ENCODE measurements around the gene NUMA1.

NUMA1 gene

GRCh38 chr11:72012091-72012630 is 68.2 kb downstream of the NUMA1 start:
- POLR2A ChIA-PET, result no interaction called here
- DNase-seq (ENCODE audit: extremely low spot score), result no peak
- CTCF ChIA-PET, result interaction anchor here (2.0 kb wide), 1 partner anchor 13 kb away, joined by 6 read pairs; no protein-coding TSS in a partner anchor
- TF ChIP-seq SUZ12 (IDR thresholded peaks at IDR 0.05), result no peak
- no peak for TF ChIP-seq NFRKB (IDR thresholded peaks at IDR 0.05)
- no peak for TF ChIP-seq ARNT (IDR thresholded peaks at IDR 0.05)
- TF ChIP-seq BHLHE40 (IDR thresholded peaks at IDR 0.05; ENCODE audit: borderline replicate concordance), result no peak
- no peak for TF ChIP-seq FOXA1 (IDR thresholded peaks at IDR 0.05)
- TF ChIP-seq CTBP1 (IDR thresholded peaks at IDR 0.05; ENCODE audit: borderline replicate concordance), result no peak
- TF ChIP-seq FOXK2 (IDR thresholded peaks at IDR 0.05), result no peak
- no peak for TF ChIP-seq L3MBTL2 (conservative IDR thresholded peaks at IDR 0.05)
- TF ChIP-seq FOXM1 (IDR thresholded peaks at IDR 0.05; ENCODE audit: borderline replicate concordance), result no peak
- TF ChIP-seq SP1 (IDR thresholded peaks at IDR 0.05), result no peak
- TF ChIP-seq PKNOX1 (IDR thresholded peaks at IDR 0.05), result no peak
- no peak for TF ChIP-seq TARDBP (IDR thresholded peaks at IDR 0.05)
- TF ChIP-seq LEF1 (IDR thresholded peaks at IDR 0.05; ENCODE audit: borderline replicate concordance), result no peak
- TF ChIP-seq ELF4 (IDR thresholded peaks at IDR 0.05), result no peak
- TF ChIP-seq ZNF384 (IDR thresholded peaks at IDR 0.05), result no peak
- no peak for TF ChIP-seq HDGF (IDR thresholded peaks at IDR 0.05; ENCODE audit: borderline replicate concordance)

- DNase-seq (ENCODE audit: extremely low spot score), result no peak
- POLR2A ChIA-PET, result no interaction called here
- no peak for TF ChIP-seq NFRKB (IDR thresholded peaks at IDR 0.05)
- no peak for TF ChIP-seq FOXK2 (IDR thresholded peaks at IDR 0.05)
- TF ChIP-seq LEF1 (IDR thresholded peaks at IDR 0.05; ENCODE audit: borderline replicate concordance), result no peak
- TF ChIP-seq ZNF384 (IDR thresholded peaks at IDR 0.05), result no peak
- TF ChIP-seq ELF4 (IDR thresholded peaks at IDR 0.05), result no peak
- TF ChIP-seq TARDBP (IDR thresholded peaks at IDR 0.05), result no peak
- CTCF ChIA-PET, result no interaction called here
Observed at GRCh38 chr11:72010529-72011233, 69.7 kb downstream of the NUMA1 start.

- no peak for DNase-seq (ENCODE audit: extremely low spot score)
- ChIA-PET CTCF (interaction anchor here (0.7 kb wide), 1 partner anchor 81 kb away, joined by 4 read pairs; no protein-coding TSS in a partner anchor), POLR2A (no interaction called here)
- TF ChIP-seq FOXA1 (IDR thresholded peaks at IDR 0.05), result no peak
- no peak for TF ChIP-seq HDGF (IDR thresholded peaks at IDR 0.05; ENCODE audit: borderline replicate concordance)
- TF ChIP-seq NFRKB (IDR thresholded peaks at IDR 0.05), result no peak
- TF ChIP-seq CTBP1 (IDR thresholded peaks at IDR 0.05; ENCODE audit: borderline replicate concordance), result no peak
- no peak for TF ChIP-seq ZNF384 (IDR thresholded peaks at IDR 0.05)
- TF ChIP-seq LEF1 (IDR thresholded peaks at IDR 0.05; ENCODE audit: borderline replicate concordance), result no peak
- no peak for TF ChIP-seq ARNT (IDR thresholded peaks at IDR 0.05)
Observed at GRCh38 chr11:72009156-72009555, 71.2 kb downstream of the NUMA1 start.

DNA sequence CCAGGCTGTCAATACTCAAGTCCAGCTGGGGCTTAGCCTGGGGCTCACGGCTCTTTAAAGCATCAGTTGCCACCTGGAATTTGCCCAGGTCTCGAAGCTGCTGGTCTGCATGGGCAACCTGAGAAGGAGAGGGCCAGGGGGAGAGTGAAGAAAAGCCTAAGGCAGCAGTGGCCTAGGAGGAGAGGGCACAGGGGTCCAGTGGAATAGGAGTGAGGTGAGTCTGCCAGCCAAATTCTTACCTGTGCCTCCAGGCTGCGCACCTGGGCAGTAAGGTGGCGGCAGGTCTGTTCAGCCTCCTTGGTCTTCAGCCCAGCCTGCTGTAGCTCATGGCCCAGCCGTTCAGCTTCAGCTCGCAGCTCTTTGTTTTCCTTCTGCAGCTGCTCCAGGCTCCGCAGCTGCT is 71.6 kb downstream of the NUMA1 start:
- CTCF ChIA-PET, result interaction anchor here (0.7 kb wide), 1 partner anchor 82 kb away, joined by 4 read pairs; no protein-coding TSS in a partner anchor
- POLR2A ChIA-PET, result no interaction called here
- DNase-seq (ENCODE audit: extremely low spot score), result no peak
- TF ChIP-seq PKNOX1 (IDR thresholded peaks at IDR 0.05) (no peak), HDGF (IDR thresholded peaks at IDR 0.05; ENCODE audit: borderline replicate concordance) (no peak), L3MBTL2 (conservative IDR thresholded peaks at IDR 0.05) (no peak), CTBP1 (IDR thresholded peaks at IDR 0.05; ENCODE audit: borderline replicate concordance) (no peak), FOXM1 (IDR thresholded peaks at IDR 0.05; ENCODE audit: borderline replicate concordance) (no peak), FOXK2 (IDR thresholded peaks at IDR 0.05) (no peak), LEF1 (IDR thresholded peaks at IDR 0.05; ENCODE audit: borderline replicate concordance) (no peak), NFRKB (IDR thresholded peaks at IDR 0.05) (no peak), TARDBP (IDR thresholded peaks at IDR 0.05) (no peak), ELF4 (IDR thresholded peaks at IDR 0.05) (no peak), SUZ12 (IDR thresholded peaks at IDR 0.05) (no peak), ARNT (IDR thresholded peaks at IDR 0.05) (no peak), FOXA1 (IDR thresholded peaks at IDR 0.05) (no peak), BHLHE40 (IDR thresholded peaks at IDR 0.05; ENCODE audit: borderline replicate concordance) (no peak), ZNF384 (IDR thresholded peaks at IDR 0.05) (no peak)

DNA sequence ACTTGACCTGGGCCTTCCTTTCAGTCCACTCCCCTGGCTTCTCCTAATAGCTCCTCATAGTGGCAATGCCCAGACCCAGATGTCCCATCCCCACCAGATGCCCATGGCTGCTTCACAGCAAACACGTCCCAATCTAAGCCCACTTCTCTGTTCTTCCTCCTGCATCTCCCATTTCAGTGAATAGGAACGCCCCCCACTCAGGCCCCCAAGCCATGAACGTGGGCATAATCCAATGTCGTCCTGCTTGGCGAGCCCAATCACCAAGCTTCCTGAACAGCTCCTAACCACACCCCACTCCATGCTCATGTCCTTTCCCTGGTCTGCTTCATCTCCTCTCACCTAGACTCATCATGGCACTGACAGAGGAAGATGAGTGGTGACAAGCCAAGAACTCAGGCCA is 72.8 kb downstream of the NUMA1 start:
- TF ChIP-seq FOXA1 (IDR thresholded peaks at IDR 0.05) (no peak), ZNF384 (IDR thresholded peaks at IDR 0.05) (no peak), ARNT (IDR thresholded peaks at IDR 0.05) (no peak), BHLHE40 (IDR thresholded peaks at IDR 0.05; ENCODE audit: borderline replicate concordance) (no peak), FOXM1 (IDR thresholded peaks at IDR 0.05; ENCODE audit: borderline replicate concordance) (no peak), HDGF (IDR thresholded peaks at IDR 0.05; ENCODE audit: borderline replicate concordance) (no peak), NFRKB (IDR thresholded peaks at IDR 0.05) (no peak), CTBP1 (IDR thresholded peaks at IDR 0.05; ENCODE audit: borderline replicate concordance) (no peak), TARDBP (IDR thresholded peaks at IDR 0.05) (no peak), PKNOX1 (IDR thresholded peaks at IDR 0.05) (no peak), FOXK2 (IDR thresholded peaks at IDR 0.05) (no peak), SUZ12 (IDR thresholded peaks at IDR 0.05) (no peak), ELF4 (IDR thresholded peaks at IDR 0.05) (no peak), L3MBTL2 (conservative IDR thresholded peaks at IDR 0.05) (no peak), LEF1 (IDR thresholded peaks at IDR 0.05; ENCODE audit: borderline replicate concordance) (no peak), SP1 (IDR thresholded peaks at IDR 0.05) (no peak)
- no peak for DNase-seq (ENCODE audit: extremely low spot score)
- POLR2A ChIA-PET, result no interaction called here
- CTCF ChIA-PET, result interaction anchor here (0.6 to 0.7 kb wide), 2 partner anchors 30 to 446 kb away, joined by 3 to 4 read pairs; no protein-coding TSS in a partner anchor

Data from HEK293T (cell line).